Right lobe of liver (tissue), 4 donors: Measurements from ENCODE around the gene BCDIN3D.

Source experiments
- POLR2A ChIP-seq: fragments of 450-650 bp; IDR thresholded peaks from one replicate; pipeline ENCODE4 v1.6.1; 2017; ENCODE audit warnings: antibody characterized with exemption, mild to moderate bottlenecking
- TF ChIP-seq, protein P1 (sequence below), 4 donors: fragments of 200-600 bp in 3 of 4; fragments of 450-650 bp in 1 of 4; IDR thresholded peaks; one replicate each; pipeline versions ENCODE4 v1.5.1 to v1.8.0; 2016 to 2022; ENCODE audit warnings: antibody characterized with exemption in 4 of 4, mild to moderate bottlenecking in 2 of 4
- donor health status: DM: no; HTN: no; CAD: no.
- donor health status: DM: no; HTN: no; CAD: no.
- donor health status: DM: no; HTN: yes; CAD: no.

DNA sequence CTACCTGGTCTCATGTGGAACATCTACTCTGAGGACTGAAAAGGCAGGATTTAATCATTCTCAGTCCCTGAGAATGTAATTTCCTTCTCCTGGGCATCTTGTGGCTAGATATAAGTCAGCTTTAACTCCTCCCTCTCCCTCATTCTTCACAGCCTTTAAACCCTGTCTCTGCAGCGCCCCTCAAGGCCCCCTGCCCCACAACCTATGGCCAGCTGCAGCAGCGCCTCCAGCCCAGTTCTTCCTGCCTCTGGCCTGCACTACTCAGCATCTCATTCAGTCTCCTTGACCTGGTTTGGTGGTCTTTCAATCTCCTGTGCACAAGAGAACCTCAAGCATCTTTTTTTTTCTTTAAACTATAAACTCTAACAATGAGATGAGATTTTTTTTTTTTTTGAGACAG lies 44.0 kb downstream of the BCDIN3D start:
- TF ChIP-seq POLR2A: no peak
- TF ChIP-seq, protein P1, sequence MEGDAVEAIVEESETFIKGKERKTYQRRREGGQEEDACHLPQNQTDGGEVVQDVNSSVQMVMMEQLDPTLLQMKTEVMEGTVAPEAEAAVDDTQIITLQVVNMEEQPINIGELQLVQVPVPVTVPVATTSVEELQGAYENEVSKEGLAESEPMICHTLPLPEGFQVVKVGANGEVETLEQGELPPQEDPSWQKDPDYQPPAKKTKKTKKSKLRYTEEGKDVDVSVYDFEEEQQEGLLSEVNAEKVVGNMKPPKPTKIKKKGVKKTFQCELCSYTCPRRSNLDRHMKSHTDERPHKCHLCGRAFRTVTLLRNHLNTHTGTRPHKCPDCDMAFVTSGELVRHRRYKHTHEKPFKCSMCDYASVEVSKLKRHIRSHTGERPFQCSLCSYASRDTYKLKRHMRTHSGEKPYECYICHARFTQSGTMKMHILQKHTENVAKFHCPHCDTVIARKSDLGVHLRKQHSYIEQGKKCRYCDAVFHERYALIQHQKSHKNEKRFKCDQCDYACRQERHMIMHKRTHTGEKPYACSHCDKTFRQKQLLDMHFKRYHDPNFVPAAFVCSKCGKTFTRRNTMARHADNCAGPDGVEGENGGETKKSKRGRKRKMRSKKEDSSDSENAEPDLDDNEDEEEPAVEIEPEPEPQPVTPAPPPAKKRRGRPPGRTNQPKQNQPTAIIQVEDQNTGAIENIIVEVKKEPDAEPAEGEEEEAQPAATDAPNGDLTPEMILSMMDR (IDR thresholded peaks at IDR 0.05): no peak
